Lung (tissue), 12 donors: Measurements from ENCODE around the gene RINL. TPM values are rescaled to one million over a fixed set of nuclear protein-coding genes. Genes with fewer than 3 reads are reported as not detected.

Experiments used
- ATAC-seq: fragments of 200-7000 bp; cut with Tn5 transposase; one replicate; pipeline ENCODE4 v1.9.1; 2020; ENCODE audit warnings: moderate number of reproducible peaks; ENCODE audit not compliant: insufficient read depth, low FRiP score
- DNase-seq, 3 donors: peaks; one replicate each; pipeline ENCODE4 v3.0.0-alpha.2; 2013 to 2017
- H3K27ac ChIP-seq, 2 donors: one replicate each; pipeline ENCODE4 v1.5.1; 2013; ENCODE audit warnings: mild to moderate bottlenecking in 2 of 2, moderate library complexity in 2 of 2, control low read depth in 1 of 2, inconsistent platforms in 1 of 2, low read depth in 1 of 2, low read length in 1 of 2
- H3K27me3 ChIP-seq, 3 donors: one replicate each; pipeline ENCODE4 v1.5.1; 2013; ENCODE audit warnings: low read length in 2 of 3; ENCODE audit not compliant: control insufficient read depth in 3 of 3, insufficient read depth in 3 of 3
- H3K36me3 ChIP-seq, 4 donors: one replicate each; pipeline ENCODE4 v1.5.1; 2013; ENCODE audit warnings: low read length in 4 of 4, mild to moderate bottlenecking in 1 of 4, moderate library complexity in 1 of 4; ENCODE audit not compliant: control insufficient read depth in 4 of 4, insufficient read depth in 4 of 4
- H3K4me1 ChIP-seq, 5 donors: one replicate each; pipeline ENCODE4 v1.5.1; 2013; ENCODE audit warnings: low read length in 5 of 5, mild to moderate bottlenecking in 2 of 5, moderate library complexity in 1 of 5; ENCODE audit not compliant: control insufficient read depth in 5 of 5, insufficient read depth in 5 of 5
- H3K4me3 ChIP-seq: one replicate; pipeline ENCODE4 v1.5.1; 2013; ENCODE audit warnings: mild to moderate bottlenecking, control low read depth, moderate library complexity
- H3K9ac ChIP-seq, 2 donors: one replicate each; pipeline ENCODE4 v1.5.1; 2013; ENCODE audit warnings: low read length in 2 of 2, control low read depth in 1 of 2; ENCODE audit not compliant: insufficient read depth in 1 of 2
- H3K9me3 ChIP-seq, 4 donors: one replicate each; pipeline ENCODE4 v1.5.1; 2013; ENCODE audit warnings: low read length in 3 of 4, mild to moderate bottlenecking in 1 of 4, moderate library complexity in 1 of 4; ENCODE audit not compliant: control insufficient read depth in 4 of 4, insufficient read depth in 3 of 4
- WGBS, 2 donors: extraction: QIAGEN DNeasy Blood & Tissue Kit; methylation state at CpG; one replicate each; pipeline ENCODE4 v1.1.7; 2013; 5-methylcytosine and 5-hydroxymethylcytosine counted together
- polyA plus RNA-seq, 2 donors: library from polyadenylated mRNA; stranded (reverse); fragments of 200-250 nt; gene quantifications; one replicate each; pipeline ENCODE4 v1.2.1, GENCODE V29; 2013
- total RNA-seq, 2 donors: library from RNA; depleted of rRNA in 1 of 2; stranded (reverse); fragments of >200 nt in 1 of 2; gene quantifications; one replicate each; pipeline ENCODE4 v1.2.1, GENCODE V29; 2014 to 2021
- TF ChIP-seq, protein P1 (sequence below): IDR thresholded peaks from 2 replicates; pipeline ENCODE4 v1.5.1; 2012; ENCODE audit warnings: mild to moderate bottlenecking; ENCODE audit errors: control extremely low read depth, extremely low read depth
- donor health status: control.
- donor health status: control.
- donor health status: Bipolar disorder and iron deficiency.
- donor health status: healthy.
- donor health status: DM: yes; HTN: yes; CAD: no.

RINL gene
- total and polyA plus RNA-seq, 4 donors, result 7.0 to 24.0 (median 15.4) TPM

DNA sequence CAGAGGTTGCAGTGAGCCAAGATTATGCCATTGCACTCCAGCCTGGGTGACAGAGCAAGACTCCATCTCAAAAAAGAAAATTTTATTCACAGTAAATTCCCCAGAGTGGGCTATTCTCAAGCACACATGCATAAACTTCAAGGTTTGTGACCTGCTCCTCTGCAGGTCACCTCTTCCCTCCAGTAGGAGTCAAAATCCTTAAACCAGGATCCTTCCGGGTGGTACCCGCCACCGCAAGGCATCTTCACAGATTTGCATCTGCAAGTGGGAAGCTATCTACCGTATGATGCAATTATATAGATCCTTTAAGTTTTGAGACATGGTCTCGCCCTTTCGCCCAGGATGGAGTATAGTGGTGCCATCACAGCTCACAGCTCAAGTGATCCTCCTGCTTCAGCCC, 43.5 kb downstream of the RINL start:
- DNase-seq, result no peak
- no peaks in the 10 kb centered on the region for H3K9me3 ChIP-seq
- H3K27ac ChIP-seq, result no peak overlapping the region
- H3K4me3 ChIP-seq, result no peak overlapping the region
- H3K4me1 ChIP-seq, result peaks cover 0 to 63% (median 35%) of the 10 kb centered on the region in 5 donors
- no peak overlapping the region for H3K9ac ChIP-seq
- H3K36me3 ChIP-seq, result peaks cover 31 to 42% (median 40%) of the 10 kb centered on the region in 4 donors
- WGBS, 2 donors, result 92 to 95% methylated on average over 6 of the region's 6 CpGs
- no peak for ATAC-seq
- TF ChIP-seq, protein P1, sequence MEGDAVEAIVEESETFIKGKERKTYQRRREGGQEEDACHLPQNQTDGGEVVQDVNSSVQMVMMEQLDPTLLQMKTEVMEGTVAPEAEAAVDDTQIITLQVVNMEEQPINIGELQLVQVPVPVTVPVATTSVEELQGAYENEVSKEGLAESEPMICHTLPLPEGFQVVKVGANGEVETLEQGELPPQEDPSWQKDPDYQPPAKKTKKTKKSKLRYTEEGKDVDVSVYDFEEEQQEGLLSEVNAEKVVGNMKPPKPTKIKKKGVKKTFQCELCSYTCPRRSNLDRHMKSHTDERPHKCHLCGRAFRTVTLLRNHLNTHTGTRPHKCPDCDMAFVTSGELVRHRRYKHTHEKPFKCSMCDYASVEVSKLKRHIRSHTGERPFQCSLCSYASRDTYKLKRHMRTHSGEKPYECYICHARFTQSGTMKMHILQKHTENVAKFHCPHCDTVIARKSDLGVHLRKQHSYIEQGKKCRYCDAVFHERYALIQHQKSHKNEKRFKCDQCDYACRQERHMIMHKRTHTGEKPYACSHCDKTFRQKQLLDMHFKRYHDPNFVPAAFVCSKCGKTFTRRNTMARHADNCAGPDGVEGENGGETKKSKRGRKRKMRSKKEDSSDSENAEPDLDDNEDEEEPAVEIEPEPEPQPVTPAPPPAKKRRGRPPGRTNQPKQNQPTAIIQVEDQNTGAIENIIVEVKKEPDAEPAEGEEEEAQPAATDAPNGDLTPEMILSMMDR, result no peak
- H3K27me3 ChIP-seq, result no peaks in the 10 kb centered on the region

DNA sequence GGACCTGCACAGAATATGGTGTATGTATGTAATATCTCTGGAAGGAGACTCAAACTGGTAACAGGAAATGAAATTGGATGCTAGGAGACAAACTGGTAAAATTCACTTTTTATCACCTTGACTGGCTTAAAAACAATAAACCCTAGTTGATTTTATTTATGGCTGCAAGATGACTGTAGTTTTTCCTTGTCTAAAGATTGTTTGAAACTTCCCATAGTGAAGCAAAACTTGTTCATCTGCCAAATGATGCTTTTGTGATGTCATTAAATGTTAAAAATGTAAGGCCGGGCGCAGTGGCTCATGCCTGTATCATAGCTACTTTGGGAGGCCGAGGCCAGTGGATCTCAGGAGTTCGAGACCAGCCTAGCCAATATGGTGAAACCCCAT, 44.0 kb downstream of the RINL start:
- no peak overlapping the region for H3K4me3 ChIP-seq
- H3K4me1 ChIP-seq, result peaks cover 0 to 58% (median 35%) of the 10 kb centered on the region in 5 donors
- no peak overlapping the region for H3K27ac ChIP-seq
- no peaks in the 10 kb centered on the region for H3K9me3 ChIP-seq
- WGBS, 2 donors, result 96 to 97% methylated on average over 4 of the region's 4 CpGs
- H3K36me3 ChIP-seq, result peaks cover 27 to 38% (median 35%) of the 10 kb centered on the region in 4 donors
- H3K9ac ChIP-seq, result no peak overlapping the region
- DNase-seq (no peak), ATAC-seq (no peak)
- TF ChIP-seq, protein P1, result no peak
- H3K27me3 ChIP-seq, result no peaks in the 10 kb centered on the region

DNA sequence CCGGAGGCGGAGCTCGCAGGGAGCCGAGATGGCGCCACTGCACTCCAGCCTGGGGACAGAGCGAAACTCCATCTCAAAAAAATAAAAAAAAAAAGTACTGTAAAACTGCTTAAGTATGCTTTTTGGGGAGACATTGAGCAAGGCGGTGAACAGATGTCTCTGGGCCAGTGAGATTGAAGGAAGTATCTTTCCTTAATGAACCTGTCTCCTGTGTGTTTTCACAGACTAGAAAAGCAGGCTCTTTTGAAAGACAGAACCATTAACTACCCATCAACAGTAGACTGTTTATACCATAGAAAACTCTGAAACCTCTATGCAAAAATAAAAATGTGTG, 45.0 kb downstream of the RINL start:
- ATAC-seq (no peak), DNase-seq (peak in 1 of 3 donors; percentile 41)
- H3K4me3 ChIP-seq, result no peak overlapping the region
- no peaks in the 10 kb centered on the region for H3K27me3 ChIP-seq
- no peak overlapping the region for H3K9ac ChIP-seq
- H3K4me1 ChIP-seq, result peaks cover 0 to 48% (median 33%) of the 10 kb centered on the region in 5 donors
- TF ChIP-seq, protein P1, result no peak
- 86 to 88% methylated on average over 7 of the region's 7 CpGs for WGBS, 2 donors
- no peak overlapping the region for H3K27ac ChIP-seq
- H3K9me3 ChIP-seq, result no peaks in the 10 kb centered on the region
- H3K36me3 ChIP-seq, result peaks cover 19 to 31% (median 27%) of the 10 kb centered on the region in 4 donors

DNA sequence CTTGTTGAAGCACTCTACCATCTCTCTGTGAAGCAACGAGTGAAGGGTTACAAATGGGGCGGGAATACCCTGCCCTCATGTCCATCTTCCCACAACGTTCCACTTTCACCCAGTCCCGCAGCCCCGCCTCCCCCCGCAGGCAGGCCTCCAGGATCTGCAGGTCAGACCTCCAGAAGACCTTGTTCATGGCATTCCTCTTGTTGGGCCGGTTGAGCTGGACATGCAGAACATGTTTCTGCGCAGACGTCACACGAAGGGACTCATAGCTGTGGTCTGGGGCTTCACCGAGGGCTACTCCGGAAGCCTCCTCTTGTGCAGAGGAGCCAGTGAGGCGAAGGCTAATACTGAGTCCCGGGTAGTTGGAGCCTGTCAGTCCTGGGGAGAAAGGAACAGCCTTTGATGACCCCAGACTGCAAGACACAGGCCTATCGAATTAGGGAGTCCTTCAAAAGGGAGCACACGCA, 46.9 kb downstream of the RINL start:
- ATAC-seq (peak; percentile 72), DNase-seq (peak; percentile 71 to 76 (median 72))
- peak overlapping the region; percentile 85 to 87 for H3K27ac ChIP-seq
- H3K4me1 ChIP-seq, result peaks cover 5 to 31% (median 18%) of the 10 kb centered on the region in 5 donors
- H3K9me3 ChIP-seq, result no peaks in the 10 kb centered on the region
- no peaks in the 10 kb centered on the region for H3K27me3 ChIP-seq
- WGBS, 2 donors, result 2 to 4% methylated on average over 16 of the region's 16 CpGs
- peaks cover 11 to 27% (median 20%) of the 10 kb centered on the region in 4 donors for H3K36me3 ChIP-seq
- H3K4me3 ChIP-seq, result peak overlapping the region; percentile 34
- TF ChIP-seq, protein P1, result no peak
- peak overlapping the region; percentile 86 to 89 for H3K9ac ChIP-seq
